GF-D8 (cell line): ENCODE data around the gene ATP6V1C2.

ENCODE experiments used
- DNase-seq: peaks from one replicate; lab custom pipeline; 2025; lab: John Stamatoyannopoulos, UW

Gene ATP6V1C2

GRCh38 chr2:10732924-10733565 is 11.6 kb downstream of the ATP6V1C2 start:
- DNase-seq = no peak

GRCh38 chr2:10733566-10733925 is 12.1 kb downstream of the ATP6V1C2 start:
- no peak for DNase-seq

- no peak for DNase-seq
Observed at GRCh38 chr2:10733980-10734379, 12.6 kb downstream of the ATP6V1C2 start.

- DNase-seq = no peak
Observed at GRCh38 chr2:10738192-10738591, 16.8 kb downstream of the ATP6V1C2 start.

- DNase-seq = no peak
Observed at GRCh38 chr2:10740226-10740625, 18.8 kb downstream of the ATP6V1C2 start.

- DNase-seq = no peak
Observed at GRCh38 chr2:10741139-10741538, 19.7 kb downstream of the ATP6V1C2 start.

GRCh38 chr2:10742666-10743065 is 21.2 kb downstream of the ATP6V1C2 start:
- no peak for DNase-seq

GRCh38 chr2:10750610-10751009 is 29.2 kb downstream of the ATP6V1C2 start:
- DNase-seq = no peak

GRCh38 chr2:10752236-10752635 is 30.8 kb downstream of the ATP6V1C2 start:
- DNase-seq = no peak

GRCh38 chr2:10753156-10753555 is 31.7 kb downstream of the ATP6V1C2 start:
- no peak for DNase-seq

- DNase-seq = no peak
Observed at GRCh38 chr2:10753876-10754275, 32.4 kb downstream of the ATP6V1C2 start.

GRCh38 chr2:10755621-10756020 is 34.2 kb downstream of the ATP6V1C2 start:
- no peak for DNase-seq

- DNase-seq = no peak
Observed at GRCh38 chr2:10757814-10758286, 36.4 kb downstream of the ATP6V1C2 start.

- no peak for DNase-seq
Observed at GRCh38 chr2:10759151-10759714, 37.8 kb downstream of the ATP6V1C2 start.

- no peak for DNase-seq
Observed at GRCh38 chr2:10760794-10761504, 39.5 kb downstream of the ATP6V1C2 start.

GRCh38 chr2:10761591-10761990 is 40.2 kb downstream of the ATP6V1C2 start:
- DNase-seq = no peak

GRCh38 chr2:10762651-10763460 is 41.4 kb downstream of the ATP6V1C2 start:
- no peak for DNase-seq

GRCh38 chr2:10763461-10763800 is 42.0 kb downstream of the ATP6V1C2 start:
- no peak for DNase-seq

GRCh38 chr2:10764096-10764785 is 42.8 kb downstream of the ATP6V1C2 start:
- DNase-seq = no peak

- no peak for DNase-seq
Observed at GRCh38 chr2:10764896-10765295, 43.5 kb downstream of the ATP6V1C2 start.

- DNase-seq = no peak
Observed at GRCh38 chr2:10765461-10765860, 44.0 kb downstream of the ATP6V1C2 start.

GRCh38 chr2:10765914-10766313 is 44.5 kb downstream of the ATP6V1C2 start:
- no peak for DNase-seq
